Amygdala (tissue), 56 donors: ENCODE data around the gene ATG16L1.
A peak's percentile ranks its signal among the peaks of the same experiment; 100 is the strongest.
"Not testable (repeated sequence)": the region's sequence is repeated elsewhere in the genome, so short reads cannot be mapped to it uniquely, and the experiment has no call there.

ENCODE experiments used
- DNase-seq, 56 donors: peaks; one replicate each; lab custom pipeline; 2025; lab: John Stamatoyannopoulos, UW

ATG16L1 gene

GRCh38 chr2:233323851-233324250 is 72.4 kb downstream of the ATG16L1 start:
- DNase-seq = no peak

- no peak for DNase-seq
Measured at GRCh38 chr2:233325256-233325655, 73.8 kb downstream of the ATG16L1 start.

- DNase-seq = no peak
Measured at GRCh38 chr2:233325814-233326213, 74.3 kb downstream of the ATG16L1 start.

GRCh38 chr2:233326500-233326899 is 75.0 kb downstream of the ATG16L1 start:
- no peak for DNase-seq

GRCh38 chr2:233328922-233329321 is 77.4 kb downstream of the ATG16L1 start:
- DNase-seq = no peak

- DNase-seq = no peak
Measured at GRCh38 chr2:233329489-233330135, 78.1 kb downstream of the ATG16L1 start.

GRCh38 chr2:233331536-233331935 is 80.1 kb downstream of the ATG16L1 start:
- DNase-seq = peak in 30 of 56 donors; percentile 9 to 73 (median 30)

GRCh38 chr2:233332125-233332524 is 80.7 kb downstream of the ATG16L1 start:
- DNase-seq = no peak

GRCh38 chr2:233334915-233335314 is 83.4 kb downstream of the ATG16L1 start:
- no peak for DNase-seq

GRCh38 chr2:233336091-233336490 is 84.6 kb downstream of the ATG16L1 start:
- DNase-seq = not testable (repeated sequence)

GRCh38 chr2:233336541-233336940 is 85.1 kb downstream of the ATG16L1 start:
- DNase-seq = no peak

GRCh38 chr2:233338046-233338445 is 86.6 kb downstream of the ATG16L1 start:
- DNase-seq = no peak

- DNase-seq = no peak
Measured at GRCh38 chr2:233338812-233339368, 87.4 kb downstream of the ATG16L1 start.

GRCh38 chr2:233339427-233339826 is 88.0 kb downstream of the ATG16L1 start:
- DNase-seq = no peak

GRCh38 chr2:233341296-233341695 is 89.8 kb downstream of the ATG16L1 start:
- DNase-seq = no peak

GRCh38 chr2:233342301-233342700 is 90.8 kb downstream of the ATG16L1 start:
- DNase-seq = no peak

- no peak for DNase-seq
Measured at GRCh38 chr2:233343171-233343705, 91.8 kb downstream of the ATG16L1 start.
